Effector memory CD4-positive, alpha-beta T cell (primary cell): ENCODE results near the gene PLEKHA4.
"Not testable (repeated sequence)": the region's sequence is repeated elsewhere in the genome, so short reads cannot be mapped to it uniquely, and the experiment has no call there.

ENCODE experiments used
- DNase-seq, 3 donors: peaks; one replicate each; pipeline ENCODE4 v3.0.0-alpha.2; 2020
- H3K27ac ChIP-seq: 2 replicates; pipeline ENCODE4 v1.7.0; 2013; ENCODE audit warnings: mild to moderate bottlenecking, low read length, moderate library complexity; ENCODE audit not compliant: insufficient read depth, poor library complexity, severe bottlenecking
- H3K27me3 ChIP-seq: replicated peaks from 2 replicates; pipeline ENCODE4 v1.7.0; 2013; ENCODE audit warnings: mild to moderate bottlenecking, low read length; ENCODE audit not compliant: insufficient read depth, control insufficient read depth, poor library complexity, severe bottlenecking
- H3K36me3 ChIP-seq: 2 replicates; pipeline ENCODE4 v1.7.0; 2013; ENCODE audit warnings: mild to moderate bottlenecking, low read length, moderate library complexity; ENCODE audit not compliant: control insufficient read depth, insufficient read depth
- H3K4me1 ChIP-seq: 2 replicates; pipeline ENCODE4 v1.7.0; 2013; ENCODE audit warnings: low read length, mild to moderate bottlenecking; ENCODE audit not compliant: control insufficient read depth, insufficient read depth, poor library complexity, severe bottlenecking
- H3K4me3 ChIP-seq: 2 replicates; pipeline ENCODE4 v1.7.0; 2013; ENCODE audit warnings: low read length, low read depth, mild to moderate bottlenecking; ENCODE audit not compliant: insufficient read depth, poor library complexity, severe bottlenecking
- H3K9me3 ChIP-seq: 2 replicates; pipeline ENCODE4 v1.7.0; 2013; ENCODE audit warnings: mild to moderate bottlenecking, low read length, moderate library complexity; ENCODE audit not compliant: control insufficient read depth

PLEKHA4 gene

DNA sequence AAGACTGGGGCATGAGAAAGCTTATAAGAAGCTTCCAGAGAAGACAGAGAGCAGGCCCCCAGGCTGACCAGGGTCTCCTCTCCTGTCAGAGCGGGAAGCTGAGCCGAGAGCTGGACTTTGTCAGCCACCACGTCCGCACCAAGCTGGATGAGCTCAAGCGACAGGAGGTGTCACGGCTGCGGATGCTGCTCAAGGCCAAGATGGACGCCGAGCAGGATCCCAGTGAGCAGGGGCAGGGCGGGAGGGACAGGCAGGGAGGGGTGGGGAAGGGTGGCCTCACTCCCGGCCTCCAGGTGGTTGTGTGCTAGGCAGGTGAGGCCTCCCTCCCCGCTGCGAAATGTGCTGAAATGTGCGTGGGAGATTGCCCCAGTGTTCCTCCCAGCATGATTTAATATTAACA, 37.2 kb upstream of the PLEKHA4 start:
- no peak overlapping the region for H3K27ac ChIP-seq
- DNase-seq, result no peak
- H3K9me3 ChIP-seq, result no peaks in the 10 kb centered on the region
- H3K36me3 ChIP-seq, result peaks cover 31% of the 10 kb centered on the region
- no peaks in the 10 kb centered on the region for H3K27me3 ChIP-seq
- H3K4me1 ChIP-seq, result no peaks in the 10 kb centered on the region
- no peak overlapping the region for H3K4me3 ChIP-seq

DNA sequence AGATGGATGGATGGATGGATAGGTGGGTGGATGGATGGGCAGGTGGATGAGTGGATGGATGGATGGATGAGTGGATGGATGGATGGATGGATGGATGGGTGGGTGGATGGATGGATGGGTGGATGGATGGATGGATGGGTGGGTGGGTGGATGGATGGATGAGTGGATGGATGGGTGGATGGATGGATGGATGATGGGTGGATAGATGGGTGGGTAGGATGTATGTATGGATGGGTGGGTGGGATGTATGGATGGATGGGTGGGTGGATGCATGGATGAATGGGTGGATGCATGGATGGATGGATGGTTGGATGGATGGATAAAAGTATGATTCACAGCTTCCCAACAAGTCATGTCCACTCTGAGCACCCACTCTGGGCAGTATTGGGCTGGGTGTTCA, 35.4 kb upstream of the PLEKHA4 start:
- H3K9me3 ChIP-seq, H3K4me3 ChIP-seq, H3K27ac ChIP-seq, DNase-seq, H3K27me3 ChIP-seq, H3K4me1 ChIP-seq: not testable (repeated sequence)
- H3K36me3 ChIP-seq, result peaks cover 21% of the 10 kb centered on the region

DNA sequence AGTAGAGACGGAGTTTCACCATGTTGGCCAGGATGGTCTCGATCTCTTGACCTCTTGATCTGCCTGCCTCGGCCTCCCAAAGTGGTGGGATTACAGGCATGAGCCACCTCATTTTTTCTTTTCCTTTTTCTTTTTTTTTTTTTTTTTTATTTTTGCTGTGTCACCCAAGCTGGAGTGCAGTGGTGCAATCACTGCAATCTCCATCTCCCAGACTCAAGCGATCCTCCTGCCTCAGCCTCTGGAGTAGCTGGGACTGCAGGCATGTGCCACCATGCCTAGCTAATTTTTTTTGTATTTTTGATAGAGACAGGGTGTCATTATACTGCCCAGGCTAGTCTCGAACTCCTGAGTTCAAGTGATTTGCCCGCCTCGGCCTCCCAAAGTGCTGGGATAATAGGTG, 33.9 kb upstream of the PLEKHA4 start:
- H3K9me3 ChIP-seq, DNase-seq, H3K27me3 ChIP-seq, H3K27ac ChIP-seq, H3K4me1 ChIP-seq, H3K4me3 ChIP-seq: not testable (repeated sequence)
- peaks cover 12% of the 10 kb centered on the region for H3K36me3 ChIP-seq

DNA sequence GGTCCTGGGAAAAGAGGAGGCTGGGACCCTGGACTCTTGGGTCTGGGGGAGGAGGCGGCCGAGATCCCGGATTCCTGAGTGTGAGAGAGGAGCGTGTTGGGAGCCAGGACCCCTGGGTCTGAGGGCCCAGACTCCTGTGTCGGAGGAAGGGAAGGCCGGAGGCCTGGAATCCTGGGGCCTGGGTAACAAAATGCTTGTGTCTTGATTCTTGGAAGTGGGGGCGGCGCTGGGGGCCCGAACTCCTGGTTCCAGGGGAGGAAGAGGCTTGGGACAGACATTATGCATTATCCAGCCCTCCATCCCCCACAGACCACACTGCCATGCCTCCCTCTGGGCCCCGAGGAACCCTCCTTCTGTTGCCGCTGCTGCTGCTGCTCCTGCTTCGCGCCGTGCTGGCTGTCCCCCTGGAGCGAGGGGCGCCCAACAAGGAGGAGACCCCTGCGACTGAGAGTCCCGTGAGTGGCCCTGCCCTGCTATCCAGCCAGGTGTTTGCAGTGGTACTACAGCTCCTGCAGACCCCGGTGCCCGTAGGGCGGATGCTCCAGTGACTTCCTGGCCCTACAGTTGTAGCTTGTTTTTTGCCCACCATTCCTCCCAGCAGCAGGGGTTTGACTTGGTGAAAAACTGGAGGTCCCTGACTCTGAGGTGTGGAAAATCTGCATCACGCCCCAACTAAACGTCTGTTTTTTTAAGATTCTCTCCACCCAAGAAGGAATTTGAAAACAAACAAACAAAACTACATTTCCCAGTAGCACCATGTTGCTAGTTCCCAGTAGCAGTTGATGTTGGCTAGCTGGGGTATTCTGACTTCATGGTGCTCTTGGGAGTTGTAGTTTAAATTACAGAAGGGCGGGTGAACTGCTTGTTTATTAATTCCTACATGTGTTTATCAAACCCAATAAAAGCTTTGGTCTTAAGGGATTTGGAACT, 32.3 kb upstream of the PLEKHA4 start:
- Histone ChIP-seq H3K27ac (peak overlapping the region; percentile 83), H3K27me3 (no peaks in the 10 kb centered on the region), H3K9me3 (no peaks in the 10 kb centered on the region), H3K36me3 (peaks cover 11% of the 10 kb centered on the region), H3K4me1 (no peaks in the 10 kb centered on the region), H3K4me3 (peak overlapping the region; percentile 71)
- DNase-seq, result no peak

DNA sequence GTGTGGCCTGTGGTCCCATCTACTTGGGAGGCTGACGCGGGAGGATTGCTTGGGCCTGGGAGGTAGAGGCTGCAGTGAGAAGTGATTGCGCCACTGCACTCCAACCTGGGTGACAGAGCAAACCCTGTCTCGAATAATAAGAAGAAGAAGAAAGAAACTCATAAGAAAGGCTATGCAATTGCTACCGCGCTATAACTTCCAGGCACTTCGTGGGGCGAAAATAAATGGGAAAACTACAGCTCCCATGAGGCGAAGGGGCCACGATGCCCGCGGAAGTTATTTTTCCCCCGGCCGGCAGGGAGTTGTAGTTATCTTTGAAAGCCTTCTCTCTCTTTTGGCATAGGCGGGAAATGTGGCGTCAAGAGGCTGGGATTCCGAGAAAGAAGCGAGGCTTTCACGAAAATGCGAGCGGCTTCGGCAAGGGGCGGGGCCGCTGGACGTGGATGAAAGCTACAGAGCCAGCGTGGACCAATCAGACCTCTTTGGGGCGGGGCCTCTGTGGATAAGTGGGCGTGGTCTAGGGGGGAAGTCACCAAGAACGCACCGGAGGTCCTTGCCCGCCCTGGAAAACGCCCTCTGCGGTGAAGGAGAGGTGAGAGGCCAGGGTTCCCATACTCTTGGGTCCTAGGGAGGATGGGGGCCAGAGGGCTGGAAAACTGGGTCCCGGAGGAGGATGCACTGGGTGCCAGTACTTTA, 31.5 kb upstream of the PLEKHA4 start, which contains the start of gene NUCB1:
Gene NUCB1, plus strand, starts transcription at position 532 of the 696 bp plus-strand sequence. CDS start 485 bp downstream, outside the sequence.
- H3K4me3 ChIP-seq, result peak within 1 kb of the TSS; percentile 71
- no peaks in the 10 kb centered on the region for H3K9me3 ChIP-seq

DNA sequence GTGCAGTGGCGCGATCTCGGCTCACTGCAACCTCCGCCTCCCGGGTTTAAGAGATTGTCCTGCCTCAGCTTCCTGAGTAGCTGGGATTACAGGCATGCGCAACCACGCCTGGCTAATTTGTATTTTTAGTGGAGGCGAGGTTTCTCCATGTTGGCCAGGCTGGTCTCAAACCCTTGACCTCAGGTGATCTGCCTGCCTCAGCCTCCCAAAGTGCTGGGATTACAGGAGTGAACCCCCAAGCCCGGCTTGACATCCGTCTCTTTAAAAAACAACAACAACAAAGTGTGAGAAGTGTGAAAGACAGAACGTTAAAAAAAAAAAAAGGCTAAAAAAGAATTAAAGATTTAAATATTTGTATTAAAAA, 31.0 kb upstream of the PLEKHA4 start:
- Histone ChIP-seq H3K27ac (peak overlapping the region; percentile 83), H3K27me3 (peaks cover 11% of the 10 kb centered on the region)
- H3K4me1 ChIP-seq, DNase-seq, H3K36me3 ChIP-seq, H3K9me3 ChIP-seq, H3K4me3 ChIP-seq: not testable (repeated sequence)

More for the DNA sequence above, 31.5 kb upstream of the PLEKHA4 start, which contains the start of gene NUCB1:
- peaks cover 4% of the 10 kb centered on the region for H3K36me3 ChIP-seq
- peak; percentile 96 to 98 (median 98) for DNase-seq
- no peaks in the 10 kb centered on the region for H3K4me1 ChIP-seq
- H3K27ac ChIP-seq, result peak within 1 kb of the TSS; percentile 83
- peaks cover 5% of the 10 kb centered on the region for H3K27me3 ChIP-seq

DNA sequence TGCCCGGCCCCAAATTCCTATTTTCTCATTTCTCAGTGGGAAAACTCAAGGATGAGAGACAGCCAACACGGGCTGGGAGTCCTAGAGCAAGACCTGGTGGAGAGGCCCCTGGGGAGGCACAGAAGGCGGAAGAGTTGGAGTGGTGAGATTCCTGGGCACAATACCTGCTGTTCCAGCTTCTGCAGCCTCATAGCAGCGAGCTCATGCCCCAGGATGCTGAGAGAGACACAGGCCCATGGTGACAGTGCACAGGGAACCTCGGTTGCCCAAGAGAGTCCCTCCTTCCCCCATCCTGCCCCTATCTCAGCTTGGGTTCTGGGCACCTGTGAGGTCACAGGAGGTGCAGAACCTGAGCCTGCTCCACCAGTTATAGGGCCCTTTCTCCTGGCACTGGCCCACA, 28.8 kb upstream of the PLEKHA4 start:
- Histone ChIP-seq H3K27me3 (peaks cover 12% of the 10 kb centered on the region), H3K4me1 (no peaks in the 10 kb centered on the region)
- DNase-seq, result no peak

DNA sequence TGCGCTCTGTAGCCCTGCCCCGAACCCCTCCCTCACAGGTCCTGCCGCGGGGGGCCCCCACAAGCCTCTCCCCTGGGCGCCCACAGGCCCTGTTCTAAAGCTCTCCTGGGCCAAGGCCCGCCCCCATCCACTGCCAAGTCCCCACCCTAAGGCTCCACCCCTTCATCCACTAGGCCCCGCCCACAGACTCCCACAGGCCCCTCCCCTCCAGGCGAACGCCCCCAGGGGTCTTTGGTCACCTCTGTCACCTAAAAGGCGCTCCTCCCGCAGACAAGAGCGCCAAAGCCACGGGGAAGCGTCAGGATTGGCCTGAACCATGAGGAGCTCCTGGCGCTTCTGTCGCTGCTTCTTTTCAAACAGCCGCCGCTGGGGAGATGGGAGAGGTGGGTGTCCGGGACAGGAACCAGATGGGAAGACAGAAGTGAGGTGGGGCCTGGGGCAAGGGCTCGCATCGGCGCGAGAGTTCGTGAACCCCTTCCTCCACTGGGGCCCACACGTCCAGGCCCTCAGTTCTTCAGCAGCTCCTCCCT, 27.8 kb upstream of the PLEKHA4 start:
- Histone ChIP-seq H3K36me3 (no peaks in the 10 kb centered on the region), H3K4me1 (no peaks in the 10 kb centered on the region), H3K27ac (no peak overlapping the region), H3K27me3 (peaks cover 12% of the 10 kb centered on the region), H3K4me3 (peak overlapping the region; percentile 13), H3K9me3 (no peaks in the 10 kb centered on the region)
- no peak for DNase-seq

More for the DNA sequence above, 28.8 kb upstream of the PLEKHA4 start:
- Histone ChIP-seq H3K36me3 (no peaks in the 10 kb centered on the region), H3K27ac (no peak overlapping the region), H3K4me3 (no peak overlapping the region), H3K9me3 (no peaks in the 10 kb centered on the region)

DNA sequence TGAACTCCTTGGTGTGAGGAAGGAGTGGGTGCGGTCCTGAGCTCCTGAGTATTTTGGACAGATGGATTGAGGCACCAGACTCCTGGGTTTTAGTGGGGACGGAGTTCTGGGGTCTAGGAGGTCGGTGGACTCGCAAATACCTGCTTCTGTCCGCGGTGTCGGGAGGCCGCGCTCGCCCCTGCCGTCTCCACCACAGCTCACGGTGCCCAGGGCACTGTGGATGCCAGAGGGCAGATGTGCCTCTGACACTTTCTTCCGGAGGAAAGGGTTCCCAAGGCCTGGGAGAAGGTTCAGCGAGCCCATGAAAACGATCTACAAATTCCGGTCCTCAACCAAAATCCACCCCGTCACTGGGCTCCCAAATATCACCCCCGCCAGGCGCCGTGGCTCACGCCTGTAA, 26.8 kb upstream of the PLEKHA4 start:
- Histone ChIP-seq H3K27ac (no peak overlapping the region), H3K36me3 (no peaks in the 10 kb centered on the region), H3K4me3 (no peak overlapping the region), H3K9me3 (no peaks in the 10 kb centered on the region), H3K27me3 (peaks cover 12% of the 10 kb centered on the region), H3K4me1 (no peaks in the 10 kb centered on the region)
- DNase-seq, result no peak

DNA sequence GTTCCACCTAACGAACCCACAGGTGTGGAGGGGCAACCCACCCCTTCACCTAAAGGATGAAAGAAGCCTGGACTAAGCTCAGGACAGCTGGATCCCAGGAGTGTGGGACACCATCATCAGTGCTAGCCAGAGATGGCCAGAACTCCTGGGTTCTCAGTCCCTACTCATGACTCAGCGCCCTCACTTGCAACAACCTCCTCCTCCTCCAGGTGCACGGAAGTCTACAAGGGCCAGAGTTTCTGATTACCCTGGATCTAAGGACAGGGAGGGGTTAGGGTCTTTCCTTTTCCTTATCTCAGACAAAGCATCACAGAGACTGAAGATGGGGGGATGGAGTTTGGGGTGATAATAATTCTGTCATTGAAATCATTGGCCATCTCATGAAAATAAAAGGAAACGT, 22.1 kb upstream of the PLEKHA4 start:
- no peaks in the 10 kb centered on the region for H3K36me3 ChIP-seq
- no peak overlapping the region for H3K4me3 ChIP-seq
- no peak overlapping the region for H3K27ac ChIP-seq
- H3K27me3 ChIP-seq, result peaks cover 12% of the 10 kb centered on the region
- H3K9me3 ChIP-seq, result no peaks in the 10 kb centered on the region
- no peaks in the 10 kb centered on the region for H3K4me1 ChIP-seq
- DNase-seq, result no peak
